ENCODE data around the gene WHRN. TPM values are rescaled to one million over a fixed set of nuclear protein-coding genes. Genes with fewer than 3 reads are reported as not detected.

Gene WHRN
- 2.5 TPM for polyA plus RNA-seq (2013, experiment 1 of 2)
- polyA plus RNA-seq (2013, experiment 2 of 2) = 3.0 TPM

DNA sequence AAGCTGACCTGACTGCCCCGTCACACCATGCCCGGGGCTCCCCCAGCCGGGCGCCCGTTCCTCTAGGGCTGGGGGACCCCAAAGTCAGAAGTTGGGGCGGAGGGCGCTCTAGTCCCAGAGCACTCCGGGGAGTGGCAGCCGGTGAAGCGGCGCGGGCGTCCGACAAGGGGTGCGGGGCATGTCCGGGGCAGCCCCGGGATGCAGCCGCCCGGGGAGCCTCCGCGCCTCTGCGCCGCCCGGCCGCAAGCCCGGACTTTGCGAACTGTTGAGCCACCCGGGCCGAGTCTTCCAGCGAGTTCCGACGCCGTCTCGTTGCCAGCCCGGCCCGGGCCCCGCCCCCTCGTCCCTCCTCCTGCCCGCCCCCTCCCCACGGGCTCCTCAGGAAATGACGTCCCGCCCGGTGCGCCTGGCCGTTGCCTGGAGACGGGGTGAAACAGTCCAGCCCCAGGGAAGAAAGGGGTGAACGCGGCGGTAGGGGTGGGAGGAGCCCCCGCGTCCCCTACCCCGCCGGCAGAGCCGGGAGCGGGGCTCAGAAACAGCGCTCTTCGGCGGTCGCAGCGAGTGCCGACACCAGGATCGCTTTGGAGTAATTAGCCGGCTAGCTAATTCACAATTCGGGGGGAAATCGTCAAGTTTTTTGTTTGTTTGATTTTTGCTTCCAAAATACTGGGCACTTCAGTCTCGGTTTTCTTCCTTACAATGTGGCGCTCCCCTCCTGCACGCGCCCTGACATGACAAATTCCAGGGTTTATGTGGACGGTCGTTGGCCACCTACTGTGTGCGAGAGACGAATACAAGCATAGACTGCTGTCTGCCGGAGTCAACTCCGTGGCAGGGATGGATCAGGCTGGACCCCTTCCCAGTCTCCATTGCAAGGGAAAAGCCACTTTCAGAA lies at the start of gene WHRN:
Gene WHRN, minus strand, starts transcription at position 287 of the 895 bp plus-strand sequence. CDS start 672 bp downstream, outside the sequence.
- peak; percentile 97 for DNase-seq

DNA sequence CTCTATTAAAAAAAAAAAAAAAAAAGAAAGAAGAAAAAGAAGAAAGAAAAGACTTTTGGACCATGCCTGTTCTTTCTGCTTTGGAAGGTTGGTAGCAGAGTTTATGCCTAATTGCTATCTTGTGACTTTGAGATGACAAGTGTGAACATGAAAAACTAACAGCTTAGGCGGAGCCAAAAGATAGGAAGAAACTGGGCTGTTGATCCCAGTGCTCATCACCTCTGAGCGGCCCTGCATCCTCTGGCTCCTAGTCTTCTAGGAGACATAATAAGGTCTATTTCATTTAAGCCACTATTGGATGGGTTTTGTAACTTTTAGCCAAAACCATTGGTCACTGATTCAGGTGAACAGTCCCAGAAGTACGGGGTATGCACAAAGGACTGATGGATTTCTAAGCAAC lies 47.9 kb upstream of the WHRN start:
- no peaks in the 10 kb centered on the region for H3K79me2 ChIP-seq (ENCODE audit: control insufficient read depth, insufficient read depth, low read length)
- DNase-seq = no peak
- no peak overlapping the region for H2BK5ac ChIP-seq (ENCODE audit: low read length)
- H3K36me3 ChIP-seq (ENCODE audit: control insufficient read depth, insufficient read depth, low read length) = no peaks in the 10 kb centered on the region
- H2BK15ac ChIP-seq (replicated peaks; ENCODE audit: low read depth) = no peak overlapping the region
- no peak overlapping the region for H4K5ac ChIP-seq (ENCODE audit: low read length)
- no peak overlapping the region for H3K4ac ChIP-seq (ENCODE audit: low read depth, low read length)
- no peak overlapping the region for H4K8ac ChIP-seq (ENCODE audit: low read depth, low read length)
- no peaks in the 10 kb centered on the region for H3K27me3 ChIP-seq (ENCODE audit: insufficient read depth, low read length, poor library complexity)
- H3K18ac ChIP-seq (ENCODE audit: low read length) = no peak overlapping the region
- no peak overlapping the region for H3K56ac ChIP-seq (ENCODE audit: low read length)
- H3K4me2 ChIP-seq (ENCODE audit: low read length) = no peak overlapping the region
- no peak overlapping the region for H2AK5ac ChIP-seq (ENCODE audit: low read length)
- no peaks in the 10 kb centered on the region for H3K79me1 ChIP-seq (ENCODE audit: low read length)
- H2BK120ac ChIP-seq (ENCODE audit: low read depth, low read length) = no peak overlapping the region
- H3K27ac ChIP-seq (ENCODE audit: low read depth, low read length) = no peak overlapping the region
- H3K4me1 ChIP-seq (ENCODE audit: control insufficient read depth, low read depth, low read length) = no peaks in the 10 kb centered on the region
- H3K9ac ChIP-seq (ENCODE audit: low read length) = no peak overlapping the region
- no peak overlapping the region for H3K23ac ChIP-seq (ENCODE audit: low read length)
- no CpG with 5 or more reads among the region's 3 CpGs for WGBS (ENCODE audit: extremely low coverage, insufficient coverage, low lambda C conversion rate)
- no peak overlapping the region for H3K4me3 ChIP-seq (ENCODE audit: low read length)

More for the DNA sequence above, at the start of gene WHRN:
- no peaks in the 10 kb centered on the region for H3K27me3 ChIP-seq (ENCODE audit: insufficient read depth, low read length, poor library complexity)
- WGBS (ENCODE audit: extremely low coverage, insufficient coverage, low lambda C conversion rate) = no CpG with 5 or more reads among the region's 75 CpGs
- peak within 1 kb of the TSS; percentile 90 for H3K4me2 ChIP-seq (ENCODE audit: low read length)
- peak within 1 kb of the TSS; percentile 65 for H3K9ac ChIP-seq (ENCODE audit: low read length)
- no peak within 1 kb of the TSS for H4K8ac ChIP-seq (ENCODE audit: low read depth, low read length)
- peak within 1 kb of the TSS; percentile 82 for H3K56ac ChIP-seq (ENCODE audit: low read length)
- no peak within 1 kb of the TSS for H3K23ac ChIP-seq (ENCODE audit: low read length)
- no peaks in the 10 kb centered on the region for H3K79me2 ChIP-seq (ENCODE audit: control insufficient read depth, insufficient read depth, low read length)
- H2AK5ac ChIP-seq (ENCODE audit: low read length) = no peak within 1 kb of the TSS
- no peaks in the 10 kb centered on the region for H3K4me1 ChIP-seq (ENCODE audit: control insufficient read depth, low read depth, low read length)
- no peak within 1 kb of the TSS for H4K5ac ChIP-seq (ENCODE audit: low read length)
- peak within 1 kb of the TSS; percentile 22 for H3K18ac ChIP-seq (ENCODE audit: low read length)
- no peak within 1 kb of the TSS for H3K27ac ChIP-seq (ENCODE audit: low read depth, low read length)
- no peak within 1 kb of the TSS for H3K4ac ChIP-seq (ENCODE audit: low read depth, low read length)
- H2BK15ac ChIP-seq (replicated peaks; ENCODE audit: low read depth) = no peak within 1 kb of the TSS
- no peaks in the 10 kb centered on the region for H3K36me3 ChIP-seq (ENCODE audit: control insufficient read depth, insufficient read depth, low read length)
- no peak within 1 kb of the TSS for H2BK120ac ChIP-seq (ENCODE audit: low read depth, low read length)
- no peaks in the 10 kb centered on the region for H3K79me1 ChIP-seq (ENCODE audit: low read length)
- H2BK5ac ChIP-seq (ENCODE audit: low read length) = no peak within 1 kb of the TSS
- peak within 1 kb of the TSS; percentile 46 for H3K4me3 ChIP-seq (ENCODE audit: low read length)

DNA sequence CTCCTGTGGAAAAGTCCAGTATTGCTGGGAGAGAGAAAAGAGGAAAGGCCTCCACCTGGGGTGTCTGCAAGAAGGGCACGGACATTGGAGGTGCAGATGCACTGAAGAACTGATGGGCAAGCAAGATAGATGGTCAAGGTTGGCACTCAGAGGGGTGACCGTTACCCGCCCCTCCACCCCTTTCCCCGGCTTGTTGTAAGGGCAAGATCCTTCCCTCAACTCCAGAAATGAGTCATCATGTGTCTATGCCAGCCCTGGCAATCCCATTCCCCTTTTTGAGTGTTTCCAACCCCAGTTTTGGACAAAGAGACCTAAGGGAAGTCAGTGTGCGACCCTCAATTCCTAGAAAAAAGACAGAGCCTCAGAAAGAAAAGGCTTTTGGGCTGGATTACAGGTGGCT lies 47.4 kb upstream of the WHRN start:
- no peak overlapping the region for H2BK15ac ChIP-seq (replicated peaks; ENCODE audit: low read depth)
- no peak overlapping the region for H2BK5ac ChIP-seq (ENCODE audit: low read length)
- H3K23ac ChIP-seq (ENCODE audit: low read length) = no peak overlapping the region
- H2AK5ac ChIP-seq (ENCODE audit: low read length) = no peak overlapping the region
- WGBS (ENCODE audit: extremely low coverage, insufficient coverage, low lambda C conversion rate) = no CpG with 5 or more reads among the region's 5 CpGs
- no peak overlapping the region for H4K8ac ChIP-seq (ENCODE audit: low read depth, low read length)
- no peak overlapping the region for H3K4me3 ChIP-seq (ENCODE audit: low read length)
- no peaks in the 10 kb centered on the region for H3K4me1 ChIP-seq (ENCODE audit: control insufficient read depth, low read depth, low read length)
- H3K27ac ChIP-seq (ENCODE audit: low read depth, low read length) = no peak overlapping the region
- no peaks in the 10 kb centered on the region for H3K27me3 ChIP-seq (ENCODE audit: insufficient read depth, low read length, poor library complexity)
- H4K5ac ChIP-seq (ENCODE audit: low read length) = no peak overlapping the region
- H3K79me2 ChIP-seq (ENCODE audit: control insufficient read depth, insufficient read depth, low read length) = no peaks in the 10 kb centered on the region
- no peak overlapping the region for H3K4me2 ChIP-seq (ENCODE audit: low read length)
- H3K36me3 ChIP-seq (ENCODE audit: control insufficient read depth, insufficient read depth, low read length) = no peaks in the 10 kb centered on the region
- H3K79me1 ChIP-seq (ENCODE audit: low read length) = no peaks in the 10 kb centered on the region
- no peak overlapping the region for H2BK120ac ChIP-seq (ENCODE audit: low read depth, low read length)
- H3K9ac ChIP-seq (ENCODE audit: low read length) = no peak overlapping the region
- DNase-seq = no peak
- H3K18ac ChIP-seq (ENCODE audit: low read length) = no peak overlapping the region
- no peak overlapping the region for H3K56ac ChIP-seq (ENCODE audit: low read length)
- H3K4ac ChIP-seq (ENCODE audit: low read depth, low read length) = no peak overlapping the region

GRCh38 chr9:114551750-114552685 lies 46.7 kb upstream of the WHRN start:
- no peak overlapping the region for H2AK5ac ChIP-seq (ENCODE audit: low read length)
- no peak overlapping the region for H3K4ac ChIP-seq (ENCODE audit: low read depth, low read length)
- no peak overlapping the region for H3K23ac ChIP-seq (ENCODE audit: low read length)
- H3K4me3 ChIP-seq (ENCODE audit: low read length) = no peak overlapping the region
- H3K18ac ChIP-seq (ENCODE audit: low read length) = peak overlapping the region; percentile 13
- H3K4me1 ChIP-seq (ENCODE audit: control insufficient read depth, low read depth, low read length) = no peaks in the 10 kb centered on the region
- DNase-seq = peak; percentile 82
- H3K4me2 ChIP-seq (ENCODE audit: low read length) = no peak overlapping the region
- H3K9ac ChIP-seq (ENCODE audit: low read length) = no peak overlapping the region
- H3K27me3 ChIP-seq (ENCODE audit: insufficient read depth, low read length, poor library complexity) = no peaks in the 10 kb centered on the region
- H2BK5ac ChIP-seq (ENCODE audit: low read length) = no peak overlapping the region
- H3K36me3 ChIP-seq (ENCODE audit: control insufficient read depth, insufficient read depth, low read length) = no peaks in the 10 kb centered on the region
- no peak overlapping the region for H4K5ac ChIP-seq (ENCODE audit: low read length)
- no peak overlapping the region for H4K8ac ChIP-seq (ENCODE audit: low read depth, low read length)
- H3K79me1 ChIP-seq (ENCODE audit: low read length) = no peaks in the 10 kb centered on the region
- no peak overlapping the region for H3K27ac ChIP-seq (ENCODE audit: low read depth, low read length)
- H2BK15ac ChIP-seq (replicated peaks; ENCODE audit: low read depth) = no peak overlapping the region
- no peaks in the 10 kb centered on the region for H3K79me2 ChIP-seq (ENCODE audit: control insufficient read depth, insufficient read depth, low read length)
- no peak overlapping the region for H2BK120ac ChIP-seq (ENCODE audit: low read depth, low read length)
- no peak overlapping the region for H3K56ac ChIP-seq (ENCODE audit: low read length)
- WGBS (ENCODE audit: extremely low coverage, insufficient coverage, low lambda C conversion rate) = no CpG with 5 or more reads among the region's 6 CpGs

GRCh38 chr9:114549697-114550330 lies 44.5 kb upstream of the WHRN start:
- H3K9ac ChIP-seq (ENCODE audit: low read length) = no peak overlapping the region
- H3K4me2 ChIP-seq (ENCODE audit: low read length) = no peak overlapping the region
- no peak overlapping the region for H3K4ac ChIP-seq (ENCODE audit: low read depth, low read length)
- no CpG with 5 or more reads among the region's 9 CpGs for WGBS (ENCODE audit: extremely low coverage, insufficient coverage, low lambda C conversion rate)
- no peak overlapping the region for H3K18ac ChIP-seq (ENCODE audit: low read length)
- H4K8ac ChIP-seq (ENCODE audit: low read depth, low read length) = no peak overlapping the region
- no peak overlapping the region for H2BK15ac ChIP-seq (replicated peaks; ENCODE audit: low read depth)
- H2AK5ac ChIP-seq (ENCODE audit: low read length) = no peak overlapping the region
- no peaks in the 10 kb centered on the region for H3K27me3 ChIP-seq (ENCODE audit: insufficient read depth, low read length, poor library complexity)
- no peak overlapping the region for H3K23ac ChIP-seq (ENCODE audit: low read length)
- no peak overlapping the region for H2BK5ac ChIP-seq (ENCODE audit: low read length)
- no peaks in the 10 kb centered on the region for H3K79me2 ChIP-seq (ENCODE audit: control insufficient read depth, insufficient read depth, low read length)
- no peak for DNase-seq
- no peak overlapping the region for H2BK120ac ChIP-seq (ENCODE audit: low read depth, low read length)
- H3K4me1 ChIP-seq (ENCODE audit: control insufficient read depth, low read depth, low read length) = no peaks in the 10 kb centered on the region
- no peak overlapping the region for H4K5ac ChIP-seq (ENCODE audit: low read length)
- no peak overlapping the region for H3K4me3 ChIP-seq (ENCODE audit: low read length)
- no peak overlapping the region for H3K56ac ChIP-seq (ENCODE audit: low read length)
- no peak overlapping the region for H3K27ac ChIP-seq (ENCODE audit: low read depth, low read length)
- no peaks in the 10 kb centered on the region for H3K36me3 ChIP-seq (ENCODE audit: control insufficient read depth, insufficient read depth, low read length)
- no peaks in the 10 kb centered on the region for H3K79me1 ChIP-seq (ENCODE audit: low read length)

Data from mesendoderm (in vitro differentiated cells).